HCT116 (cell line): Measurements from ENCODE around the gene ALAS2. TPM values are rescaled to one million over a fixed set of nuclear protein-coding genes. Genes with fewer than 3 reads are reported as not detected.
"Not testable (repeated sequence)": the region's sequence is repeated elsewhere in the genome, so short reads cannot be mapped to it uniquely, and the experiment has no call there.

ENCODE experiments used
- ATAC-seq: fragments of 200-7000 bp; cut with Tn5 transposase; 2 replicates; pipeline ENCODE4 v1.9.1; 2020; ENCODE audit warnings: mild to moderate bottlenecking, moderate library complexity
- BruUV-seq: library from RNA; stranded (reverse); fragments of 400-500 nt; replicated peaks from 2 replicates; lab custom pipeline; 2021; lab: Mats Ljungman, UMichigan
- CTCF ChIA-PET: fragments of 300-600 bp; sonication (Branson Sonifier 250); formaldehyde crosslinking; loops from one replicate; lab custom pipeline; 2021; ENCODE audit warnings: antibody characterized with exemption; lab: Charles Lee
- POLR2A ChIA-PET: fragments of 300-600, 350-600 bp; sonication (Branson Sonifier 250); formaldehyde crosslinking; loops from one replicate; lab custom pipeline; 2021; ENCODE audit warnings: antibody characterized with exemption; lab: Charles Lee
- RAD21 ChIA-PET, 2 experiments: fragments of 300-600 bp; sonication (Branson Sonifier 250); formaldehyde crosslinking; loops; one replicate each; lab custom pipeline; 2023; ENCODE audit warnings: low total read pairs in 2 of 2; ENCODE audit not compliant: uncharacterized antibody in 2 of 2, unreplicated experiment in 2 of 2, low non-redundant PET in 1 of 2; lab: Charles Lee
- DNase-seq: peaks from one replicate; pipeline ENCODE4 v3.0.0-alpha.2; 2010; ENCODE audit warnings: low read depth, low spot score
- H2AFZ ChIP-seq: fragments of 200-600 bp; shearing (Covaris generic), sonication (generic); 2 replicates; pipeline ENCODE4 v1.6.1; 2017; ENCODE audit warnings: low read depth, mixed run types, mixed read lengths, antibody characterized with exemption, low read length; ENCODE audit not compliant: poor library complexity, severe bottlenecking
- H3K27ac ChIP-seq: 2 replicates; pipeline ENCODE4 v1.5.1; 2012; ENCODE audit warnings: low read depth, low read length
- H3K27me3 ChIP-seq: fragments of 200-600 bp; sonication (generic); 2 replicates; pipeline ENCODE4 v1.6.1; 2016; ENCODE audit warnings: mixed run types, low read length, mixed read lengths; ENCODE audit not compliant: insufficient read depth
- H3K36me3 ChIP-seq, 2 experiments: fragments of 200-500 bp in 1 of 2; fragments of 200-600 bp in 1 of 2; sonication (Bioruptor generic) in 1 of 2; sonication (generic) in 1 of 2; 2 replicates each; pipeline versions ENCODE4 v1.5.1 to v1.6.1; 2014 to 2016; ENCODE audit warnings: low read length in 2 of 2, inconsistent platforms in 1 of 2, mixed read lengths in 1 of 2, mixed run types in 1 of 2; ENCODE audit not compliant: insufficient read depth in 2 of 2, control insufficient read depth in 1 of 2
- H3K4me1 ChIP-seq, 2 experiments: fragments of 200-600 bp in 1 of 2; sonication (generic) in 1 of 2; 2 replicates each; pipeline versions ENCODE4 v1.5.1 to v1.6.1; 2012 to 2017; ENCODE audit warnings: low read length in 2 of 2, inconsistent platforms in 1 of 2, mild to moderate bottlenecking in 1 of 2, mixed read lengths in 1 of 2, mixed run types in 1 of 2, moderate library complexity in 1 of 2; ENCODE audit not compliant: insufficient read depth in 2 of 2, control insufficient read depth in 1 of 2
- H3K4me2 ChIP-seq: fragments of 200-600 bp; sonication (generic); 2 replicates; pipeline ENCODE4 v1.6.1; 2017; ENCODE audit warnings: mixed run types, low read length, mixed read lengths
- H3K4me3 ChIP-seq, 2 experiments: fragments of 200-600 bp in 1 of 2; sonication (generic) in 1 of 2; replicated peaks in 1 of 2; 2 replicates each; pipeline ENCODE4 v1.5.1; 2011 to 2016; ENCODE audit warnings: low read length in 2 of 2, control low read depth in 1 of 2, low read depth in 1 of 2, mild to moderate bottlenecking in 1 of 2, mixed read lengths in 1 of 2, mixed run types in 1 of 2
- H3K79me2 ChIP-seq: fragments of 200-600 bp; sonication (generic); 2 replicates; pipeline ENCODE4 v1.6.1; 2017; ENCODE audit warnings: mild to moderate bottlenecking, mixed run types, low read length, moderate library complexity, mixed read lengths; ENCODE audit not compliant: insufficient read depth
- H3K9ac ChIP-seq: fragments of 200-600 bp; sonication (generic); 2 replicates; pipeline ENCODE4 v1.6.1; 2016; ENCODE audit warnings: low read length, mixed read lengths
- H3K9me2 ChIP-seq: fragments of 200-600 bp; sonication (generic), shearing (Covaris generic); 2 replicates; pipeline ENCODE4 v1.6.1; 2017; ENCODE audit warnings: mixed run types, mild to moderate bottlenecking, moderate library complexity; ENCODE audit not compliant: insufficient read depth
- H3K9me3 ChIP-seq, 2 experiments: fragments of 200-500 bp in 1 of 2; fragments of 200-600 bp in 1 of 2; sonication (Bioruptor generic) in 1 of 2; sonication (generic) in 1 of 2; 2 replicates each; pipeline ENCODE4 v1.6.1; 2014 to 2017; ENCODE audit warnings: low read length in 2 of 2, mixed read lengths in 2 of 2, inconsistent platforms in 1 of 2, low read depth in 1 of 2, mild to moderate bottlenecking in 1 of 2, mixed run types in 1 of 2, moderate library complexity in 1 of 2; ENCODE audit not compliant: control insufficient read depth in 1 of 2, insufficient read depth in 1 of 2
- H4K20me1 ChIP-seq: fragments of 200-600 bp; sonication (generic), shearing (Covaris generic); 2 replicates; pipeline ENCODE4 v1.6.1; 2017; ENCODE audit warnings: mixed run types, mild to moderate bottlenecking, moderate library complexity; ENCODE audit not compliant: insufficient read depth
- CEBPB ChIP-seq: IDR thresholded peaks from 2 replicates; pipeline ENCODE4 v1.6.1; 2012; ENCODE audit warnings: low read depth
- CTCF ChIP-seq, 3 experiments: fragments of 200-600 bp in 1 of 3; sonication (generic) in 1 of 3; IDR thresholded peaks in 2 of 3; conservative IDR thresholded peaks in 1 of 3; 2 replicates each; pipeline ENCODE4 v1.5.1; 2012 to 2017; ENCODE audit warnings: low read depth in 2 of 3, low read length in 2 of 3, antibody characterized with exemption in 1 of 3, borderline replicate concordance in 1 of 3, control low read depth in 1 of 3, mild to moderate bottlenecking in 1 of 3, mixed read lengths in 1 of 3, mixed run types in 1 of 3, moderate library complexity in 1 of 3; ENCODE audit not compliant: insufficient read depth in 1 of 3
- EGR1 ChIP-seq: IDR thresholded peaks from 2 replicates; pipeline ENCODE4 v1.6.1; 2012; ENCODE audit warnings: low read depth
- ELF1 ChIP-seq: IDR thresholded peaks from 2 replicates; pipeline ENCODE4 v1.6.1; 2012; ENCODE audit warnings: low read depth, borderline replicate concordance
- EZH2 ChIP-seq: fragments of 200-600 bp; sonication (generic); IDR thresholded peaks from 2 replicates; pipeline ENCODE4 v1.6.1; 2017; ENCODE audit warnings: antibody characterized with exemption, mixed run types
- FOSL1 ChIP-seq: IDR thresholded peaks from 2 replicates; pipeline ENCODE4 v1.6.1; 2012; ENCODE audit warnings: low read depth
- JUND ChIP-seq: IDR thresholded peaks from 2 replicates; pipeline ENCODE4 v1.6.1; 2012
- RAD21 ChIP-seq: IDR thresholded peaks from 2 replicates; pipeline ENCODE4 v1.6.1; 2012; ENCODE audit warnings: low read depth, mild to moderate bottlenecking
- REST ChIP-seq: IDR thresholded peaks from 2 replicates; pipeline ENCODE4 v1.6.1; 2012; ENCODE audit warnings: low read depth
- TCF7L2 ChIP-seq: IDR thresholded peaks from 2 replicates; pipeline ENCODE4 v1.7.0; 2011; ENCODE audit warnings: borderline replicate concordance, inconsistent platforms; ENCODE audit not compliant: insufficient read depth, insufficient read length; ENCODE audit errors: extremely low read depth
- YY1 ChIP-seq: IDR thresholded peaks from 2 replicates; pipeline ENCODE4 v1.6.1; 2011; ENCODE audit warnings: low read length, low read depth, moderate library complexity, mild to moderate bottlenecking; ENCODE audit not compliant: insufficient replicate concordance; ENCODE audit errors: extremely low read depth
- intact Hi-C: fragments of 100-400 bp; cut with micrococcal nuclease; formaldehyde crosslinking; loops from 2 replicates; pipeline ENCODE4 v1.10.0; 2022
- total RNA-seq: library from RNA; stranded (reverse); gene quantifications from one replicate; pipeline ENCODE4 v1.2.1, GENCODE V29; 2021; ENCODE audit not compliant: unreplicated experiment

ALAS2 gene
- total RNA-seq, 1 experiment from 2014 or later = not detected

GRCh38 chrX:55056820-55057674, 26.3 kb upstream of the ALAS2 start:
- TF ChIP-seq FOSL1 (no peak), RAD21 (no peak), YY1 (no peak), JUND (no peak), CEBPB (no peak), REST (no peak), EZH2 (no peak), TCF7L2 (no peak), ELF1 (no peak), EGR1 (no peak), CTCF (IDR thresholded peaks at IDR 0.05 in 2 of 3, conservative IDR thresholded peaks at IDR 0.05 in 1 of 3; ENCODE audit: borderline replicate concordance in 1 of 3, insufficient read depth in 1 of 3, low read depth in 2 of 3, low read length in 2 of 3) (no peak)
- CTCF ChIA-PET = interaction anchor here (0.6 to 1.0 kb wide), 2 partner anchors 165 to 417 kb away, joined by 3 to 5 read pairs; no protein-coding TSS in a partner anchor
- no peak overlapping the region for H3K4me3 ChIP-seq
- H3K36me3 ChIP-seq = no peaks in the 10 kb centered on the region
- no TSS peak for BruUV-seq
- no peaks in the 10 kb centered on the region for H3K79me2 ChIP-seq
- no peak for DNase-seq
- H3K27me3 ChIP-seq = no peaks in the 10 kb centered on the region
- POLR2A ChIA-PET = no interaction called here
- no peaks in the 10 kb centered on the region for H3K9me2 ChIP-seq
- no peaks in the 10 kb centered on the region for H3K9me3 ChIP-seq
- H3K27ac ChIP-seq = no peak overlapping the region
- H4K20me1 ChIP-seq = no peaks in the 10 kb centered on the region
- peak overlapping the region; percentile 43 for H3K4me2 ChIP-seq
- intact Hi-C loops = loop anchor here (1.0 to 10.0 kb wide), 3 partner anchors 166 to 422 kb away; no protein-coding TSS in a partner anchor
- H3K9ac ChIP-seq = no peak overlapping the region
- peak; percentile 61 for ATAC-seq
- no peaks in the 10 kb centered on the region for H3K4me1 ChIP-seq
- RAD21 ChIA-PET = no interaction called here
- no peak overlapping the region for H2AFZ ChIP-seq

GRCh38 chrX:55050599-55050998, 19.8 kb upstream of the ALAS2 start:
- intact Hi-C loops = loop anchor here (10.0 kb wide), 1 partner anchor 416 kb away; no protein-coding TSS in a partner anchor
- H3K27ac ChIP-seq, H3K9me2 ChIP-seq, H3K36me3 ChIP-seq, BruUV-seq, H3K9ac ChIP-seq, CTCF ChIA-PET, H2AFZ ChIP-seq, H4K20me1 ChIP-seq, H3K4me3 ChIP-seq, DNase-seq, POLR2A ChIA-PET, H3K9me3 ChIP-seq, H3K27me3 ChIP-seq, H3K4me1 ChIP-seq, RAD21 ChIA-PET, H3K79me2 ChIP-seq, H3K4me2 ChIP-seq, ATAC-seq: not testable (repeated sequence)
